HG02981 (cell line): ENCODE results near the gene CFAP58.
A peak's percentile ranks its signal among the peaks of the same experiment; 100 is the strongest.

Experiments
- ATAC-seq: cut with Tn5 transposase; IDR thresholded peaks from one replicate; pipeline ENCODE4 v1.9.1; 2021; ENCODE audit warnings: mild to moderate bottlenecking, moderate library complexity; ENCODE audit not compliant: unreplicated experiment

Gene CFAP58

DNA sequence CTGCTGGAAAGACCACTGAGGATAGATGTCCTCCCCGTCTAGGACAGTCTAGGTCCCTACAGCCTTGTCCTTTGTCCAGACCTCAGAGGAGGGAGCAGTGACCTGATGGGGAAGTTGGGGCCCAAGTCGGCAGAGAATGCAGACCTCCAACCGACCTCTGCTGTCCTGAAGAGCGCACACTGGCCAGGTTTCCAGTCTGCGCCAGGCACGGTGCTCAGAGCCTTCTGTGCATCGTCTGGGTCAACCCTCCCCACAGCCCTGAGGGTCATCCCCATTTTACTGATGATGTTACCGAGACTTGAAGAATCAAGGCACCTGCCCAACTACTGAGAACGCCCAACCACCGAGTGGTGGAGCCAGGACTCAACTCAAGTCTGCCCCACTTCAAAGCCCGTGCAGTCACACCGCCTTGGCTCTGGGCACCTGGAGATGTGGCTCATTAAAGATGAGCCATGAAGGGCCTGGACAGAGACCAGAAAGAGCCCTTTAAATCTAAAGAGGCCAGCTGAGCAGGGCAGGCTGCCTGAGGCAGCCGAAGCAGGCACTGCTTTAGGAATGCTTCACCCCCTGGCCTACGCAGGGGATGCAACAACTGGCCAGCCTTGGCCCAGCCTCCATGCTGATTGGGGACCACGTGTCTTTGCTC, 19.8 kb upstream of the CFAP58 start:
- no peak for ATAC-seq

DNA sequence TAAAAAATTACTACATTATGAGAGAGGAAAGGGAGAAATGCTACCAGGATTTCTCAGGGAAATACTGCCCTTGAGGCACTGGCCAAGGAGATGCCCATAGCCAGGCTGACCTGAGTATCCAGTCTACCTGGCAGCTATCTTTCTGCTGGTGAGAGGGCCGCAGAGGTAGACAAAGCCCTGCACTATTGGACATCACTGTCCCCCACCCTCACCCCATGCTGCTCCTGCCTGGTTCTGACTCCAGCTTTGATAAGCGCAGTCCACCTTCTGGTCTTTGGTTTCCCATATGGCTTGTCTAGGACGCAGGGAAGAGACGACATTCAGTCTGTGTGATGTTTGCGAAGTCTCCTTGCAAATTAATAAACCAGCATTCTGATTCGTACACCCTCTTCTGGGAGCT, 19.1 kb upstream of the CFAP58 start:
- ATAC-seq, result no peak

DNA sequence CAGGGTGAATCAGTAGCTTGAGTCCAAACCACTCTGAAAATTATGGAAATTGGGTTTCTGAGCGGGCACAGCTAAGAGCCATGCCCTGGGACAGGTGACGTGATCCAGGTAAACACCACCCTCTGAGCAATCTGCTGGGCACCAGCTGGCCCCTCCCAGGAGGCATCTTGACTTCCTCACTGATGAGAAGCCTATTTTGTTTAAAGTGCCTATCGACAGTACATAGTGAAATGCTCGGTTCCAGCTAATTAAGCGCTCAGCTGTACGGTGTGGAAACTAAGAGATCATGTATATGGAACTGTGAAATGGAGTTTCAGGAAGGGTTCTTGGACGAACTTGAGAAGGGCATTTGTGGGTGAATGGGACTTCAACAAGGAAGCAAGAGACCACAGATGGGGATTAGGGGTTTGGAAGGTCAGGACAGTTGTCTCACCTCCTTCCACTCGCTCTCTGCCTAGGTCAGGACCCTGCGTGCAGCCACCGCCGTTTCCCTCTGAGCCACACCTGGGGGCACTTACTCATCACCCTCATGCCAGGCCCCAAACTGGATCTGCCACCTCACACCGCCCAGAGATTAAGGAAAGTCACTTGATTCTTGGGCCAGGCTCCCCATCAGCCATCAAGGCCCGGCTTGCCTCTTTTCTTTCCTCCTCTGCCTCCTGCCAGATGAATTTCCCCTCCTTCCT, 18.5 kb upstream of the CFAP58 start:
- no peak for ATAC-seq

DNA sequence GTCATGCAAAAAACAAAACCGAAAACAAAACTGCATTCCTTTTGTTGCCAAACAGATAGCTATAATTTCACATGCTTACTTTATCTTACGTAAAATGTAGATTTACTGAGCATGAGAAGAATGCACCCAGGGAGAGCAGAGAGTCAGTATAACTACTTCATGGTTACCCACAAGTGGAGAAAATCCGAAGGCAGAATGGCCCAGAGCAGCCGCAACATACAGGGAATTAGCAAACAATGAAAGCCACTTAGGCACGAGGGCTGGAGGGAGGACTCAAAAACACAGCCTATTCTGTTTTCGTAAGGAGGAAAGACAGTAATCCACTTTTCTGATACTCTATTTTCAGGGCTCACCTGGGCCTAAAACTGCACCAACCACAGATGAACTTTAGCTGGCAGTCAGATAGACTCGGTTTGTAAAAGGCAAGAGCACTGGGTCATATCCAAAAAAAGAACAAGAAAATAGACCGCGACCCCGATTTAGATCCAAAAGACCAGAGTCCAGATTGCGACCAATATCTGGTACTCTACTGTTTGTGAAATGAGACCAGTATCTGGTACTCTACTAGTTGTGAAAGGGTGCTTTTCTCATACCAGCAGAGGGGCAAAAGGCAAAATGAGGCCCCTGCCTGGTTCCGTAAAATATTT, 16.7 kb upstream of the CFAP58 start:
- peak; percentile 27 for ATAC-seq

DNA sequence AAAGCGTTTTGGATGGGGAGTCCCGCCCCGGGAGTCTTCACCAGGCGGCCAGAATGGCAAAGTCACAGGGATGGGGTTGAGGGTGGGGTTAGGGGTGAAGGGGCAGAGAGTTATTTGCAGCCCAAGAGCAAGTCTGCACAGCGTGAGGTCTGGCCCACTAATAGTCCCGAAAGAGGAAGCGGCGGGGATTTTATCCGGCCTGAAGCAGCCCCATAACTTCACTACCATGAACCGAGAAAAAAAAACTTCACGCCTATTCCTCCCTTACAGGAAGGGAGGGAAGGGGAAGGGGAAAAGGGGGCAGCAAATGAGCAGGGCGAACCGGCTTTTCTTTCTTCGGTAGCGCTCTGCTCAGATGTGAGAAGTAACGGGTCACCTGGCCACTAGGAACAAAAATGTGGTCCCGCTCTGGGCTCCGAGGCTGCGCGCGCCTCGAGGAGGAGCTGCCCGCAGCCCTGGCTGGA, 16.1 kb upstream of the CFAP58 start:
- ATAC-seq, result peak; percentile 36

DNA sequence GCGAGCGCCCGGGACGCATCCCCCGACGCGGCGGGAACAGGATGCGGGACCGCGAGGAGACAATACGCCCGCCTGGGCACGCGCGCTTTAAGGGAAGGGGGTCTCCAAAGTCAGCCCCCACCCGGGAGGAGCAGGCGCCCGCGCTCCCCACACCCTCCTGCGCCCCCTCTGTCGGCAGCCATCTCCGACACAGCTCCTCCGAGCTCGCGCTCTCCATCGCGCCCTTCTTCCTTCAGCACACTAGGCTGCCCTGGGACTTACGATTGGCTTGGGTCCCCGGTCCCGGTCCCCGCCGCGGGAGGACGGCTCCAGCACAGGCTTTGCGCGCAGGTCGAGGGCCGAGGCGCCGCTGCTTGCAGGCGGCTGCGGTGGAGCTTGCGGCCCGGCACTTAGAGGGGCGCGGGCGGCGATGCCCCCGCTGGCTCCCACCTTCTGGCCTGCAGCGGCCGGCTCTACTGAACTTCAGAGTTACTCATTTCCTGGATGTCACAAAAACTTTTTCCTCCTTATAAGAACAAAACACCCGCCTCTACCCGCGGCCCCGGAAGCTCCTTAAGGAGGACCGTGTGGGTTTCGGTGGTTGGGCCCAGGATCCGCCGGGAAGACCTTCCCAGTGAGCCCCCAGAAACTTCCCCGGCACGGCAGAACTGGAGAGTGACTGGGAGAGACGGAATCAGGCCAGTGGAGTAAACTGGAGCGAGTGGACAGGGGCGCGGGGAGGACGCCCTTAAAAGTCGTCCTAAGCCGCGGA, 15.5 kb upstream of the CFAP58 start, which contains the start of gene ITPRIP:
Gene ITPRIP (minus strand): TSS at position 481 of the 751 bp plus-strand sequence. CDS start 22,414 bp downstream, outside the sequence.
- ATAC-seq, result peak; percentile 62

DNA sequence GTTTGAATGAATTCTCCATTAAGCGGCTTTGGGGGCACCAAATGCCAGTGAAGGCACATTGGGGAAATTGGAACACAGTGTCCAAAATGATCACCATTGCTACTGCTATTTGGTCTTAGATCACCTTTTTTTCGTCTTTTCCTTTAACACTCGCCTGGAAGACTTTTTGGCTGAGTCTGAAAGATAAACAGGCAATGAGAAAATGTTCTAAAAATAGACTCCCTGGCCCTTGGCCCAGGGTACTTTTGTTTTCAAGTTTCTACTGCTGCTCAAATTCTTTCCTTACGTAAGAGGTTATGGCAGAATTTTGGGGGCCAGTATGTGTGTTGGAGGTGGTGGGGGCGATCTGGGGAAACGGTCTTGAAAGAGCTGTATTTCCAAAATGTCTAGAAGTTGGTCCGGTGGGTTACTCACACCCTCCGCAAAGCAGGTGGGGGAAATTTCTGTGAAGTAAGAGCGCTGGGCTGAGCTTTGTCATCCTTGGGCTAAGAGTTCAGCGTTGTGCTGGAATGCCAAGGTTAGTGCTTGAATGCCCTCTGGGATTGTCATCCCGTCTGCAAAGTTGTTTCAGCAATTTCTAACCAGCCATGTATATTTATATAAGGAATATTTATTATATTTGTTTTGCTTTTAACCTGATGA, 14.0 kb upstream of the CFAP58 start:
- no peak for ATAC-seq

DNA sequence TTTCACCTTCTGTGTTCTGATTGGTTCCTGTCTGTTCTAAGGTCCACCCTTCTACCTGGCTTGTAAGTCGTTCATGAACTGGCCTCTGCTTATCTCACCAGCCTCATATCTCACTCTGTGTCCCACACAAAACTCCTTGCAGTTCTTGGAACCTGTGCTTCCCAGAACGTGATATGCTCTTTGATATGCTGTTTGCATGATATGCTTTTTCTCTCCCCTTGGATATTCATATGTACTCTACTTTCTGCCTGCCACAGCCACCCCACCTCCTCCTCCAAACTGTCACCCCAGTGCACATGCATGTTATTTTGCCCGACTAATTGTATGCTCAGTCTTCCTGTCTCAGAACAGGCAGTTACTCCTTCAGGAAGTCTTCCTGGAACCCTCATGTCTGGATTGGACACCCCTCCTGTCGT, 13.5 kb upstream of the CFAP58 start:
- ATAC-seq, result no peak

DNA sequence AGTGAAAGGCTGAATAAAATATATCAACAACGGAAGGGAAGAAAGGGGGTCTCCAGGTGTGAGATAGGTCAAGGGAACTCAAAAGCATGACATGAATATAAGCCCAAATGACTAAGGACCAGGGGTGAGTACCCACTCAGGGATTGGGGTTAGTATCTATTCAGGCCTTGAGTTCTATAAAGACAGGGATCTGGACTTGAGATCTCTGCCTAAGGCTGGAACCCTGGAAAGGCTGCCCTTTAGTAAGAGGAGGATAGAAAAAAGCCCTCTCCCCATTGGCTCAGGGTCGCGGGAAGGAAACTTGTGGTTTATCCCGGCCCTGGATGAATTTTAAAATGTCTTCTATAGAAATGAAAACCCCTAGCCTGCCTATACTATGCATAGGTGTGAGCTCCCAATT, 13.0 kb upstream of the CFAP58 start:
- no peak for ATAC-seq

DNA sequence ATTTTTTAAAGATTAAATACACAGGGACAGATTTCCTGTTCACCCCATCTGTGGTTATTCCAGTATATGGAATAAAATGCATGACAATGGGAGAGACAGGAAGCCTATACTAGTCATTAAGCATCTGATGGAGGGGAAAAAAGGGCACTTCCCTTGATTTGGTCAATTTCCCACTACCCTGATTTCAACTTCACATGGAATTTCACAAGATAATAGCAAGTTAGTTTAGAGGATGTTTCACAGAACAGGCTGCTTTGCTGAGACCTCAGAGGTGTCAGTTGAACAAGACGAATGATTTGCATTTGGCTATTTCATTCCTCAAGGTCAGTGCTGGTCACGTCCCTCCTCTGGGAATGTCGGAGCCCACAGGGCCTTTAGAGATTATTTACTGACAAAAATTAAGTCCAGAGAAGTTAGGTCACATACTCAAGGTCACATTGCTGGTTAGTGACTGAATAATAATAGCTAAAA, 10.7 kb upstream of the CFAP58 start:
- ATAC-seq, result no peak

DNA sequence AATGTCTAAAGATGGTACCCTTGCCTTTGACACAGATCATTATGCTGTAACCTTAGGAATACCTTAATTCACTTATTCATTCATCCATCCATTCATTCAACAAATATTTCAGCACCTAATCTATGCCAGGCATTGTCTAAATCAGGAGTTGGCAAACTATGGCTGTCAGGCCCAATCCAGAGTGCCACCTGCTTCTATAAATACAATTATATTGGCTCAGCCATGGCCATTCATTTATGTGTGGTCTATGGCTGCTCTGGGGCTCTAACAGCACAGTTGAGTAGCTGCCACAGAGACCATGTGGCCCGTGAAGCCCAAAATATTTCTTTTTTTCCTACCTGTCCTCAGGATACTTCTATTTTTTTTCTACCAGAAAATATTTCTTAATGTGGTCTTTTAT, 9.4 kb upstream of the CFAP58 start:
- no peak for ATAC-seq

DNA sequence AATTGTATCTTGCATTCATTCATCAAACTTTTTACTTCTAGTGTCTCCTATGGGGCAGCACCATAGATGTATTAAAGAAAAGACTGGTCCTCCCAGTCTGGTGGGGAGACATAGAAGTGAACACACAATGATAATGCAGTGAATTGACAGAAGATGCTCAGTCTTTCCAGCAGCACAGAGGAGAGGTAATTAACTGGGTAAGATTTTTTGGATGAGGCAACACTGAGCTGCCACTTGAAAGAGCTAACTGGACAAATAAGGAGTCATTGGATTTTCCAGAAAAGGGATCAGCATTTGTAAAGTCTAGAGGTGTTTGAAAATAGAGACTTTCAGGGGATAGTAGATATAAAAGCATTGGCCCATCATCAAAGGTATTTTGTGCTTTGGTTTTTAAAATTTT, 8.1 kb upstream of the CFAP58 start:
- ATAC-seq, result no peak

DNA sequence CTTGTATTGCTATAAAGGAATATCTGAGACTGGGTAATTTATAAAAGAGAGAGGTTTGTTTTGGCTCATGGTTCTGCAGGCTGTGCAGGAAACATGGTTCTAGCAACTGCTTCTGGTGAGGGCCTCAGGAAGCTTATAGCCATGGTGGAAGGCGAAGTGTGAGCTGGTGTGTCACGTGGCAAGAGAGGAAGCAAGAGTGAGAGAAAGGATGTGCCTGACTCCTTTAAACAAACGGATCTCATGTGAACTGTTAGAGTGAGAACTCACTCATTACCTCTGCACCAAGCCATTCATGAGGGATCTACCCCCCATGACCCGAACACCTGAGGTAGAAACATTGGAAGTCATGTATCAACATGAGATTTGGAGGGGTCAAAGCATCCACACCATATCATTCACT, 7.7 kb upstream of the CFAP58 start:
- no peak for ATAC-seq

DNA sequence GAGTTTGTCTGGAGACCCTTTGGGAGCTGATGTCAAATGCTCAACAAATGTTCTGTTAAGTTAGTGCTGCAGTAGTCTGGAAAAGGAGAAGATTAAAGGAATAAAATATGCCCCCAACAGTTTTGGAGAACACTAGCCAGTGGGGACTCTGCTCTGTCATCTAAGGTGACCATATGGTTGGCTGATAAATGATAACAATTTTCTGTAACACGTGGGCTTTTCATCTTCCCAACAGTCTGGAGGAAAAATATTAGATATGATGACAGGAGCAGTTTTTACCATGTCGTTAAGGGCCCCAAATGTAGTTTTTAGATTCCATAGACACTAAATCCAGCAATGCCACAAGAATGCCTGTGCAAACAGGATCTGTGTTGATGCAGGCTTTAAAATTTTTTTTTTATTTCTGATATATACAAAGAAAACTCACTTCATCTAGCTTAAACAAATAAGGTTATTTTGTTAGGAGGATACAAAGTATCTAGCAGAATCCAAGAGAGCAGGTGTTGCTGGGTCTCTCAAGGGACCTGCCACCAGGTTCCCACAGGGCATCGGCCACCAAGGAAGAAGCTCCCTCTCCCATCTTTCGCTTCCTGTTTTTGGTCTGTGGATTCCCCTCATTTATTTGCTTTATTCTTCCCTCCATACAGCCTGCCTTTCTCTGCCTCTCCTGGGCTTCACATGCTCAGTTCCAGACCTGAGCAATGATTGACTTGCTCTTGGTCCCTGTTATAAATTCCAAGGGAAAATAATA, 6.2 kb upstream of the CFAP58 start:
- no peak for ATAC-seq

DNA sequence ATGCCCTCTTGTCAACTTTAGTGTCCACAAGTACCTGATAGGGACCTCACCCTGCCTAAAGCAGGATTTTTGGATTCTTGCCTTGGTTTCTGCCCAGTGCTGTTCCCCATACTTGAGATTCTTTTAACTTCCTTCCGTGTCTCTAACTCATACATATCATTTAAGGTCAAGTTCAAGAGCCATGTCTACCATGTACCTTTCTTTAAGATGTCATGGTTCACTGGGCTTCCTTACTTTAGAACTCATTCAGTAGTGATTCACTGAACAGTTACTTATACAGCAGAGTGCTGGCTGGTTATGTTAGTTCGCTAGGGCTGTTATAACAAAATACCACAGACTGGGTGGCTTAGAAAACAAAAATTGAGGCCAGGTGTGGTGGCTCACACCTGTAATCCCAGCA, 5.0 kb upstream of the CFAP58 start:
- no peak for ATAC-seq

DNA sequence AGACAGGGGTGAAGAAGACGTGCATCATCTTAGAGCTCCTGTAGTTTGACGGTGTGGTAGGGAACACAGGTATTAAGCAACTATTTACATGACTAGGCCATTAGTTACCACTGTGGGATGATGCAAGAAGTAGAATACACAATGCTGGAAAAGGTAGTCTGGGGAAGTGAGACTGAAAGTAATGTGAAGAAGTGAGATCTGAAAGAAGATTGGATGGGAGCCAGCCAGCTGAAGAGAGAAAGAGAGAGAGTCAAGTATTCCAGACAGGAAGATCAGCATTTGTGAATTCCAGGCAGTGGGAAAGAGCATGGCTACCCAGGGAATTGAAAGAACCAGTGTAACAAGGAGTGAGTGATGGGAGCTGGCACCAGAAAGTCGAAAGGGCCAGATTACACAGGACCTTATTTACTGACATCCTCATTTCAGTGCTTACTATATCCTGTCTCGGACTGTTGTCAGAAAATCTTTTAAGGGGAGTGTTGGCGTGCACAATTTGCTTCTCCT, 4.0 kb upstream of the CFAP58 start:
- peak; percentile 51 for ATAC-seq

DNA sequence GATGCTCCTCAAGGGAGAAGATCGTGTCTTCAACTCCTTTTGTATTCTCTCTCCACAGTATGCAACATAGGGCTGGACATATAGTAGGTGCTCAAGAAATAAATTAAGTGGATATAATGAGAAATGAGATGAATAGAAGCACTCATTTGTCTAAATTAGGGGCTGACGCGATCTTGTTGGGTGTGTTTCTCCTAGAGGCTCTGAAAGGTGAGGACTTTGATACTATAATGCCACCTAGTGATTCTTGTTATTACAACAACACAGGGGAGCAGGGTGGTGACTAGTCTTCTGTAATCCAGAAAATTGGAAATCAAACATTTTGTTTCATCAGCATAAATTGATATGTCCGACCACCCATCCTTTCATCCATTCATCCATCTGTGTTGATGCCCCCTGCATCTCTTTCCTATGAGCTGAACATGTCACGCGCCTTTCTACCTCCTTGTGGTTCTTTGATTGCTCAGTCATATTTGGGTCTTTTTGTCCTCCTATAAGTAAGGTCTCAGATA, 3.5 kb upstream of the CFAP58 start:
- peak; percentile 37 for ATAC-seq

DNA sequence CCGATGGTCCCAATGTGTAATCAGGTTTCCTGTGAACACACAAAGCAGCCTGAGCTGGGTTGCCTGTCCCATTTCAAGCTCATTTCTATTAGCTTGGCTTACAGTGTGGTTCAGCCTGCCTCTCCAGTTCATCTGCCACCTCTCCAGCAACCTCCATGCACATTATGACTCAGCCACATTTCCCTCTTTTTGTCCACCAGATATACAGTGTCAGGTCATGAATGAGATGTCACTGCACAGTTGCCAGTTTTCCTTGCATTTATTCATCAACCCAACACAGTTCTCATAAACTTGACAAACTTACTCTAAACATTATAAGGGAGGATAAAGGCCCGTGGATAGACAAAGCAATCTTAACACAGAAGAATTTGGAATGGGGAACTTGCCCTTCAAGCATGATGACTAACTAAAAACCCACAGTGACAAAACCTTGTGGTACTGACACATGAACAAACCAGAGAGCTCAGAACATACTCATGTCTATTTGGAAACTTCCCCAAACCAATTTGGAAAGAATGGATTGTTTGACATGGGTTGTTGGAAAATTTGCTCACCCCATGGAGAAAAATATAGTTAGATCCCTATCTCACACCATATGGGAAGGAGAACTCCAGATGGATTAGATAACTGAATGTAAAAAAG, 2.5 kb upstream of the CFAP58 start:
- ATAC-seq, result peak; percentile 23

DNA sequence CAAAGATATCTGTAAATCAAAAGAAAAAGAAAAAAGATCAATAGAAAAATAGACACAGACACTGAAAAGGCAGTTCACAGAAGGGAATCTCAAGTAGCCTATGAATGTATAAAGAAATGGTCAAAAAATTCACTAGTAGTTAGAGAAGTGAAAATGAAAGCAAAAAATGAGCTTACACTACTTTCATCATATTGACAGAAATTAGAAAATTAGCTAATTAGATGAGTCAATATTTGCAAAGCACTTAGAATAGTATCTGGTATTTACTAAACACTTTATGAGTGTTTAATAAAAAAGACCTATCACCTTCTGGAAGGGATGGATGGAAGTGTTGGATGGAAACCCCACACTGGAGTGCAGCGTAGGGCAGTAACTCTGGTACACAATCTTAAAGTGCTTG, 1.7 kb upstream of the CFAP58 start:
- ATAC-seq, result peak; percentile 16
